ENCODE data around the gene PECR. TPM values are rescaled to one million over a fixed set of nuclear protein-coding genes. Genes with fewer than 3 reads are reported as not detected.

Gene PECR
- total RNA-seq: 12.2 and 17.9 TPM in 2 replicates

GRCh38 chr2:216081487-216082116 is at the start of gene PECR, which contains the start of gene TMEM169:
TSS of gene PECR (minus strand) at chr2:216081809. CDS start at chr2:216081741, 68 bp downstream.
TSS of gene TMEM169 (plus strand) at chr2:216081919. CDS start at chr2:216095964, 14,045 bp downstream.

GRCh38 chr2:216108967-216109921 is 27.6 kb upstream of the PECR start, which contains the start of gene XRCC5:
TSS of gene XRCC5 (plus strand) at chr2:216109348. CDS start at chr2:216109437, 89 bp downstream.

GRCh38 chr2:216013080-216013909 is 68.3 kb downstream of the PECR start, which contains the start of gene MREG:
TSS of gene MREG (minus strand) at chr2:216013551. CDS start at chr2:216013327, 224 bp downstream.

Other genes starting within 250 kb of the PECR start
- 0.29 and 1.1 TPM in 2 replicates for gene MREG, start 68.3 kb downstream of the PECR start, total RNA-seq
- 1.1 and 2.0 TPM in 2 replicates for gene TMEM169, start 110 bp upstream of the PECR start, total RNA-seq
- gene XRCC5, start 27.5 kb upstream of the PECR start, total RNA-seq: 230 and 264 TPM in 2 replicates

All from myometrial cell (primary cell).